Esophagus squamous epithelium (tissue), 5 donors: ENCODE results near the gene CABP2. TPM values are rescaled to one million over a fixed set of nuclear protein-coding genes. Genes with fewer than 3 reads are reported as not detected.

ENCODE experiments used
- DNase-seq: peaks from one replicate; lab custom pipeline; 2025; lab: John Stamatoyannopoulos, UW
- H3K27ac ChIP-seq, 4 donors: fragments of 200-600 bp; sonication (generic); one replicate each; pipeline ENCODE4 v1.5.1; 2016 to 2019; ENCODE audit warnings: mild to moderate bottlenecking in 1 of 4
- H3K27me3 ChIP-seq, 4 donors: fragments of 200-600 bp; sonication (generic); 1 replicate in 3 of 4; 2 replicates in 1 of 4; pipeline versions ENCODE4 v1.5.1 to v1.6.0; 2017 to 2021; ENCODE audit warnings: antibody characterized with exemption in 1 of 4
- H3K36me3 ChIP-seq, 3 donors: fragments of 200-600 bp; sonication (generic); one replicate each; pipeline ENCODE4 v1.5.1; 2016 to 2019
- H3K4me1 ChIP-seq, 3 donors: fragments of 200-600 bp; sonication (generic); one replicate each; pipeline ENCODE4 v1.5.1; 2017 to 2019
- H3K4me3 ChIP-seq, 4 donors: fragments of 200-600 bp; sonication (generic); 1 replicate in 3 of 4; 2 replicates in 1 of 4; pipeline ENCODE4 v1.5.1; 2016 to 2019; ENCODE audit warnings: mild to moderate bottlenecking in 2 of 4, moderate library complexity in 1 of 4
- H3K9me3 ChIP-seq, 3 donors: fragments of 200-600 bp; sonication (generic); one replicate each; pipeline ENCODE4 v1.5.1; 2016 to 2019
- POLR2A ChIP-seq, 4 donors: fragments of 450-650 bp; IDR thresholded peaks; one replicate each; pipeline ENCODE4 v1.6.1; 2017; ENCODE audit warnings: antibody characterized with exemption in 4 of 4, mild to moderate bottlenecking in 4 of 4, moderate library complexity in 3 of 4
- WGBS, 2 donors: methylation state at CpG; one replicate each; pipeline ENCODE4 v1.1.5; 2018; 5-methylcytosine and 5-hydroxymethylcytosine counted together
- intact Hi-C: fragments of 100-400 bp; cut with DNase I; formaldehyde crosslinking; loops from one replicate; pipeline ENCODE4 v1.15.0; 2022
- total RNA-seq, 4 donors: library from RNA; depleted of rRNA; stranded (reverse); fragments of >200 nt; gene quantifications; one replicate each; pipeline ENCODE4 v1.1.0, GENCODE V29; 2016
- TF ChIP-seq, protein P1 (sequence below), 6 experiments: fragments of 450-650 bp in 4 of 6; fragments of 200-600 bp in 2 of 6; sonication (generic) in 2 of 6; IDR thresholded peaks; one replicate each; pipeline ENCODE4 v1.5.1; 2016 to 2019; ENCODE audit warnings: antibody characterized with exemption in 6 of 6, mild to moderate bottlenecking in 4 of 6, moderate library complexity in 4 of 6
- donor health status: DM: yes; HTN: yes; CAD: no.

The CABP2 gene
- total RNA-seq, 4 donors from 2014 or later = not detected

DNA sequence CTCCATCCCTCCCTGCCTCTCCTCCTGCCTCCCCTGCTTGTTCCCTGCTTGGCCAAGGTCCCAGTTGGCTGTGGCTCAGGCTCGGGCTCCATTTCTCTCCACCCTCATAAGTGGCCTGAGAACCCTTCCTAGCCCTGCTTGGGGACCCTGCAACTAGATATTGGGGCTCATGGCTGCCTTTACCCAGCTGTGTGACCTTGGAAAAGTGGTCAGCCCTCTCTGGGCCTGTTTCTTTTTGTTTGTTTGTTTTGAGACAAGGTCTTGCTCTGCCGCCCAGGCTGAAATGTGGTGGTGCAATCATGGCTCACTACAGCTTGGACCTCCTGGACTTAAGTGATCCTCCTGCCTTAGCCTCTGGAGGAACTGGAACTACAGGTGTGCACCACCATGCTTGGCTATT is 20.3 kb upstream of the CABP2 start:
- Histone ChIP-seq H3K27me3 (peaks cover 0 to 5% (median 0%) of the 10 kb centered on the region in 4 donors), H3K4me1 (peaks cover 0 to 7% (median 0%) of the 10 kb centered on the region in 3 donors), H3K9me3 (no peaks in the 10 kb centered on the region), H3K36me3 (no peaks in the 10 kb centered on the region), H3K27ac (no peak overlapping the region), H3K4me3 (no peak overlapping the region)
- TF ChIP-seq POLR2A (IDR thresholded peaks at IDR 0.05) = no peak
- TF ChIP-seq, protein P1, sequence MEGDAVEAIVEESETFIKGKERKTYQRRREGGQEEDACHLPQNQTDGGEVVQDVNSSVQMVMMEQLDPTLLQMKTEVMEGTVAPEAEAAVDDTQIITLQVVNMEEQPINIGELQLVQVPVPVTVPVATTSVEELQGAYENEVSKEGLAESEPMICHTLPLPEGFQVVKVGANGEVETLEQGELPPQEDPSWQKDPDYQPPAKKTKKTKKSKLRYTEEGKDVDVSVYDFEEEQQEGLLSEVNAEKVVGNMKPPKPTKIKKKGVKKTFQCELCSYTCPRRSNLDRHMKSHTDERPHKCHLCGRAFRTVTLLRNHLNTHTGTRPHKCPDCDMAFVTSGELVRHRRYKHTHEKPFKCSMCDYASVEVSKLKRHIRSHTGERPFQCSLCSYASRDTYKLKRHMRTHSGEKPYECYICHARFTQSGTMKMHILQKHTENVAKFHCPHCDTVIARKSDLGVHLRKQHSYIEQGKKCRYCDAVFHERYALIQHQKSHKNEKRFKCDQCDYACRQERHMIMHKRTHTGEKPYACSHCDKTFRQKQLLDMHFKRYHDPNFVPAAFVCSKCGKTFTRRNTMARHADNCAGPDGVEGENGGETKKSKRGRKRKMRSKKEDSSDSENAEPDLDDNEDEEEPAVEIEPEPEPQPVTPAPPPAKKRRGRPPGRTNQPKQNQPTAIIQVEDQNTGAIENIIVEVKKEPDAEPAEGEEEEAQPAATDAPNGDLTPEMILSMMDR (IDR thresholded peaks at IDR 0.05) = no peak
- intact Hi-C loops = no loop called here
- WGBS, 2 donors = 43 to 70% methylated on average over 2 of the region's 2 CpGs
- no peak for DNase-seq

DNA sequence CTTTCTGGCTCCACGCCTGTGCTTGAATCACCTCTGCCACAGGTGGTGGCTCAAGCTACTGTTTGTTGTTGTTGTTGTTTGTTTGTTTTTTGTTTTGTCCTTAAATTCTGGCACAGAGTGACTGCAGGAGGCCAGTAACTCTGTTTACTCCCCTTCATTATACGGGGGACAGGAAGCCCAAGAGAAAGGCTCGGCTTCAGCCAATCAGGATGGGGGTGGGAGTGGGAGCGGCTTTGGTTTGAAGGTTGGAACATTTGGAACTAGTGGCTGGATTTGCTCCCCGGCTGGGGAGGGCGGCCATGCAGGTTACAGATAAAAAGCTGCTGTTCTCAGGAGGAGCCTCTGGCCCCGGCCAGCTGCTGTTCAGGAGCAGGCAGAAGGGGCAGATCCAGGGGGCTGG is 19.7 kb upstream of the CABP2 start:
- Histone ChIP-seq H3K27me3 (peaks cover 0 to 5% (median 0%) of the 10 kb centered on the region in 4 donors), H3K4me1 (peaks cover 0 to 7% (median 0%) of the 10 kb centered on the region in 3 donors), H3K27ac (no peak overlapping the region), H3K36me3 (no peaks in the 10 kb centered on the region), H3K9me3 (no peaks in the 10 kb centered on the region), H3K4me3 (no peak overlapping the region)
- no peak for DNase-seq
- TF ChIP-seq, protein P1 (IDR thresholded peaks at IDR 0.05) = no peak
- no peak for TF ChIP-seq POLR2A (IDR thresholded peaks at IDR 0.05)
- intact Hi-C loops = no loop called here
- 70 to 100% methylated on average over 1 to 4 of the region's 7 CpGs for WGBS, 2 donors

DNA sequence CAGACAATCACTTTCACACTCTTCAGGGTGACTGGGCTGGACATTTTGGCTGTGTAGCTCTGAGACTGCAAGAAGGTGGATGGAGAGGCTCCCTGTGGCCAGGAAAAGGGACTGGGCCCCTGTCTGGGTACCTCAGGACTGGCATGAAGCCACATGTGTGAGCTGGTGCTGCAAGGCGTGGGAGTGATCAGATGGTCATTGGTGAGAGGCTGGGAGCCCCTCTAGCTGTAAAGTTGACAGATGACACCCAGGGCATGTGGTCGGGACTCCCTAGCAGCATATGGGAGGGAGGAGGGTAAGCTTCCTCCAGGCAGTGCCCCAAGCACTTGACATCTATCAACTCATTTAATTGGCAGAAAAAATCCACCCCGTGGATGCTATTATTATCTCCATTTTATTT is 18.9 kb upstream of the CABP2 start:
- Histone ChIP-seq H3K9me3 (no peaks in the 10 kb centered on the region), H3K4me1 (peaks cover 0 to 7% (median 0%) of the 10 kb centered on the region in 3 donors), H3K27ac (no peak overlapping the region), H3K36me3 (no peaks in the 10 kb centered on the region), H3K27me3 (peaks cover 0 to 5% (median 0%) of the 10 kb centered on the region in 4 donors), H3K4me3 (no peak overlapping the region)
- TF ChIP-seq, protein P1 (IDR thresholded peaks at IDR 0.05) = no peak
- no peak for TF ChIP-seq POLR2A (IDR thresholded peaks at IDR 0.05)
- WGBS, 2 donors = 52 to 72% methylated on average over 2 to 3 of the region's 3 CpGs
- DNase-seq = no peak
- intact Hi-C loops = no loop called here

DNA sequence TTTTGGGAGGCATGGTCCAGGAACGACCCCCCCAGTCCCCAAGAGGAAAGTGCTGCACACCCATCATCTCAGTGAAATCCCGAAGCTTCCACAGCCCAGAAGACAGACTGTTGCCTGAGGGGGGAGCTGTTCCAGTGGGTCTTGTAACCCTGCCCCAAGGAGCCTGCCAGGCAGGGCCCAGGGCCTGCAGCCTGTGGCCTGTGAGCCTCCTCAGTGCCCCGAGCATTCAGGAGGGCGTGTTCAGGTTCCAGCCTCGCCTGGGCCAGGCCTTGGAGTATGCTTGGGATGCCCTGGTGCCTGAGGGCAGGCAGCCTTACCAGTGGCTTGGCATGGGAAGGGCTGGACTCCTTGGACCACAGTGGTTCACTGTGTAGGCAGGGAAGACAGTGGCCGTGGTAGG is 18.0 kb upstream of the CABP2 start:
- H3K36me3 ChIP-seq = no peaks in the 10 kb centered on the region
- H3K27me3 ChIP-seq = peaks cover 0 to 5% (median 0%) of the 10 kb centered on the region in 4 donors
- no peak overlapping the region for H3K27ac ChIP-seq
- H3K9me3 ChIP-seq = no peaks in the 10 kb centered on the region
- intact Hi-C loops = no loop called here
- DNase-seq = no peak
- H3K4me3 ChIP-seq = no peak overlapping the region
- WGBS, 2 donors = 60% methylated on average over 1 of the region's 6 CpGs; no CpG with 5 or more reads in 1 of the 2 donors
- peaks cover 0 to 7% (median 0%) of the 10 kb centered on the region in 3 donors for H3K4me1 ChIP-seq
- no peak for TF ChIP-seq POLR2A (IDR thresholded peaks at IDR 0.05)
- TF ChIP-seq, protein P1 (IDR thresholded peaks at IDR 0.05) = no peak

DNA sequence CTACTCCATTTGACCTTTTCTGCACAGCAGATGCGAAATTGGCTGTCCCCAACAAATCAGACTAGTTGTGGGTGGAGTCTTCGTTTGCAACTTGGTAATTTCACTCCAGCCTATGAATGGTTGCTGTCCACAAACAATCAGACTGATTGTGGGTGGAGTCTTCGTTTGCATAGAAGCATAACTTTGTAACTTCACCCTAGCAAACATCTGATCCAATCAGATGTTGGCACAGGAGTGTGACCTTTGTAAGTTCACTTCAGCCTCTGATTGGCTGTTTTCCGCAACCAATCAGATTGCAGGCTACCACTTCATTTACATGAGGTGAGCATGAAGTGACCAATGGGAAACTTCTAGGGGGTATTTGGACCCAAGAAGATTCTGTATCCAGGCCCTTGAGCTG is 16.3 kb upstream of the CABP2 start:
- Histone ChIP-seq H3K36me3 (no peaks in the 10 kb centered on the region), H3K27me3 (peaks cover 0 to 5% (median 0%) of the 10 kb centered on the region in 4 donors), H3K4me3 (no peak overlapping the region), H3K9me3 (peaks cover 0 to 3% (median 0%) of the 10 kb centered on the region in 3 donors), H3K27ac (no peak overlapping the region), H3K4me1 (peaks cover 0 to 4% (median 0%) of the 10 kb centered on the region in 3 donors)
- whole genome bisulfite sequencing, 2 donors = 73 to 85% methylated on average over 4 of the region's 4 CpGs
- DNase-seq = no peak
- no peak for TF ChIP-seq POLR2A (IDR thresholded peaks at IDR 0.05)
- TF ChIP-seq, protein P1 (IDR thresholded peaks at IDR 0.05) = no peak
- intact Hi-C loops = no loop called here
